ENCODE data around the gene CDR2.

The CDR2 gene

GRCh38 chr16:22314661-22315626, 59.5 kb downstream of the CDR2 start:
- no peak for TF ChIP-seq CTCF (IDR thresholded peaks at IDR 0.05)

- no peak for TF ChIP-seq CTCF (IDR thresholded peaks at IDR 0.05)
These were observed 60.4 kb downstream of the CDR2 start for GRCh38 chr16:22313876-22314470.

GRCh38 chr16:22312897-22313781, 61.3 kb downstream of the CDR2 start:
- no peak for TF ChIP-seq CTCF (IDR thresholded peaks at IDR 0.05)

DNA sequence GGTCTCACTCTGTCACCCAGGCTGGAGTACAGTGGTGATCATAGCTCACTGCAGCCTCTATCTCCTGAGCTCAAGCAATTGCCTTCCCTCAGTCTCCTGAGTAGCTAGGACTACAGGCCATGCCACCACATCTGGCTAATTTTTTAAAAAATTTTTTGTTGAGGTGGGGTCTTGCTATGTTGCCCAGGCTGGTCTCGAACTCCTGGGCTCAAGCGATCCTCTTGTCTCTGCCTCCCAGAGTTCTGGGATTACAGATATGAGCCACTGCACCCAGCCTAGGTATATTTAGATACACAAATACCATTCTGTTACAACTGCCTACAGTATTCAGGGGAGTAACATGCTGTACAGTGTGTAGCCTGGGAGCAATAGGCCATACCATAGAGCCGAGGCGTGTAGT, 62.9 kb downstream of the CDR2 start:
- TF ChIP-seq CTCF (IDR thresholded peaks at IDR 0.05): no peak

DNA sequence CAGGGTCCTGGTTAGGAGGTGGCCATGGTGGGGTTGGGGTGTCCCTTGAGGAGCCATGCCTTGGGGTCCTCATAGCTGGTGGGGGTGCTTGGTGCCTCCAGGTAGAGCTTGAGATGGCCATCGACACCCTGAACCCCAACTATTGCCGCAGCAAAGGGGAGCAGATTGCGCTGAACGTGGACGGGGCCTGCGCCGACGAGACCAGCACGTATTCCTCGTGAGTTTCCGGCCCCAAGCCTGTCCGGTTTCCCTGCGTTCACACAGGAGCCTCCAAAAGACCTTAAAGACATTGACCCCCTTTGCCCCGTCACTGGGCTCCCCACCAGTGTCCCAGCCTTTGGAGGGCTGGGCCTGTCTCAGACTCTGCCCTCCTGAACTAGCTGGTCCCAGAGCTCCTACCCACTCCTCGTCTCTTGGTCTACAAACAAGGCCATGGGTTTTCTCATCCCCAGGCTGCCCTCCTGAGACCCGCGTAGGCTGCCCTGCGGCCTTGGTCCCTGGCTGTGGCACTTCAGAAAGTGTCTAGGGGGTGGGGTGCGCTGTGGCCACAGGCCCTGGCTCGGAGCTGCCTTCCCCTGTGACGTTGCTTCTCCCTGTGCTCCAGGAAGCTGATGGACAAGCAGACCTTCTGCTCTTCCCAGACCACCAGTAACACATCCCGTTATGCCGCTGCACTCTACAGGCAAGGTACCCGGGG, 65.4 kb downstream of the CDR2 start:
- no peak for TF ChIP-seq CTCF (IDR thresholded peaks at IDR 0.05)

DNA sequence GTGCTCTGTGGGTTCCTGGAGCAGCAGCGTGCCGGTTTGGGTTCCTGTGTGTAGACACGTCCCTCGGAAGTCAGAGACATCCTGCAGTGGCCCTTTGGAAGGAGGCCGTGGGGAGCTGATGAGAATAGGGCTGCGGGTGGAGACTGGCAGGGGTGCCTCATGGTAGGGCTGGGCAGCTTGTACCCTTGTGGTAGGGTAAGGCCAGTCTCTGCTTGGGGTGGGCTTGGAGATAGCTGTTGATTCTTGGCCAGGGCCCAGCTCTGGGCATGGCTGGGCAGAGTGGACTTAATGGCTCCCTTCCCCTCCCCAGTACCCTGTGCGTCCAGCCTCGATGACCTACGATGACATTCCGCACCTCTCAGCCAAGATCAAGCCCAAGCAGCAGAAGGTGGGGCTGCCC, 66.6 kb downstream of the CDR2 start:
- TF ChIP-seq CTCF (IDR thresholded peaks at IDR 0.05): no peak

DNA sequence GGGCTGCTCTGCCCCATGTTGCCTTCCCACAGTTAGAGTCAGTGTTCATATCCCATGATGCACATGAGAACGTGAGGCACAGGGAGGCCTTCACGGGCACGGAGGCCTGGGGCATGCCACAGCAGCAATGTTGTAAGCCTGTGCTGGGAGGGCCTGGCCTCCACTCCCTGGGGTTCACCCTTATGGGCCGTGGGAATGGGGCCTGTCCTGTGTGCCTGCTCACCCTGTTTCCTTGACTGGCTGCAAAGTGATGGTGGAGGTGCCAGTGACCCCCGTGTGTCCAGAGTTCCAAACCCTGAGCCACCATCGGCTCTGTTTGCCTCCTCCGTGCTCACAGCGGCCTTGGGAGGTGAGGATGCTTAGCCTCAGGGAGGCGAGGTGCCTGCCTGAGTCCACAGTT, 67.6 kb downstream of the CDR2 start:
- TF ChIP-seq CTCF (IDR thresholded peaks at IDR 0.05): no peak
